Measurements from ENCODE around the gene UGT1A3. TPM values are rescaled to one million over a fixed set of nuclear protein-coding genes. Genes with fewer than 3 reads are reported as not detected.

Gene UGT1A3
- total RNA-seq, 1 experiment from 2014 or later = not detected

DNA sequence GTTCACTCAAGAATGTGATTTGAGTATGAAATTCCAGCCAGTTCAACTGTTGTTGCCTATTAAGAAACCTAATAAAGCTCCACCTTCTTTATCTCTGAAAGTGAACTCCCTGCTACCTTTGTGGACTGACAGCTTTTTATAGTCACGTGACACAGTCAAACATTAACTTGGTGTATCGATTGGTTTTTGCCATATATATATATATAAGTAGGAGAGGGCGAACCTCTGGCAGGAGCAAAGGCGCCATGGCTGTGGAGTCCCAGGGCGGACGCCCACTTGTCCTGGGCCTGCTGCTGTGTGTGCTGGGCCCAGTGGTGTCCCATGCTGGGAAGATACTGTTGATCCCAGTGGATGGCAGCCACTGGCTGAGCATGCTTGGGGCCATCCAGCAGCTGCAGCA is 31.2 kb downstream of the UGT1A3 start, which contains the start of gene UGT1A1:
UGT1A1 (plus strand) TSS at position 228 of the 400 bp plus-strand sequence; CDS start at position 246, 18 bp downstream.
- DNase-seq = no peak
- no peak within 1 kb of the TSS for H3K4me3 ChIP-seq (ENCODE audit: insufficient read depth, low read depth, low read length)
- no peaks in the 10 kb centered on the region for H3K36me3 ChIP-seq (replicated peaks; ENCODE audit: control insufficient read depth, insufficient read depth, low read length)
- H3K27me3 ChIP-seq (ENCODE audit: control insufficient read depth, insufficient read depth, low read length) = no peaks in the 10 kb centered on the region

DNA sequence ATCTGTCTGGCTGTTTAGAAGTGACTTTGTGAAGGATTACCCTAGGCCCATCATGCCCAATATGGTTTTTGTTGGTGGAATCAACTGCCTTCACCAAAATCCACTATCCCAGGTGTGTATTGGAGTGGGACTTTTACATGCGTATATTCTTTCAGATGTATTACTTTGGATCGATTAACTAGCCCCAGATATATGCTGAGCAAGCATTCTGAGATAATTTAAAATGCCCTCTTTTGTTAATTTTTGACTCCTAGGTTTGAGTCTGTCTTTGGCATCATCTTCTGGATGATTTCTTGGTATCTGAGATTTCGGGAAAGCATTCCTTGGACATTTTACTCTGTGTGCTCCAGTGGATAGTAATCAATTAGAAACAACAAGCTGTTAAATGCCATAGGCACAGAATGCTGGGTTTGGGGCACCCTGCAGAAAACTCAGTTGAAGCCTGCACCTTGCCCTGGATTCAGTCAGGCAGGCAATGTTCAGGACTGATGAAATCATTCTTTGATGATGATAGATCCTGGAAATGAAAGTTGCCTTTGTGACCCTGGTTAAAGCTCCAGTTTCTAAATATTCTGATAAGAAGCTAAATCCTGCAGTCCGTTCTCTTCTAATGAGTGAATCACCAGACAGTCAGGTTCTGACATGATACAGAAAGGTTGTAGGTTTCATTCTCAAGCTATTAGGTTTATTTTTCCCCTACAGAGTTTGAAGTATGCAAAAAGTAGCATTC is 32.4 kb downstream of the UGT1A3 start:
- DNase-seq = no peak
- no peaks in the 10 kb centered on the region for H3K36me3 ChIP-seq (replicated peaks; ENCODE audit: control insufficient read depth, insufficient read depth, low read length)
- H3K27me3 ChIP-seq (ENCODE audit: control insufficient read depth, insufficient read depth, low read length) = no peaks in the 10 kb centered on the region
- H3K4me3 ChIP-seq (ENCODE audit: insufficient read depth, low read depth, low read length) = no peak overlapping the region

DNA sequence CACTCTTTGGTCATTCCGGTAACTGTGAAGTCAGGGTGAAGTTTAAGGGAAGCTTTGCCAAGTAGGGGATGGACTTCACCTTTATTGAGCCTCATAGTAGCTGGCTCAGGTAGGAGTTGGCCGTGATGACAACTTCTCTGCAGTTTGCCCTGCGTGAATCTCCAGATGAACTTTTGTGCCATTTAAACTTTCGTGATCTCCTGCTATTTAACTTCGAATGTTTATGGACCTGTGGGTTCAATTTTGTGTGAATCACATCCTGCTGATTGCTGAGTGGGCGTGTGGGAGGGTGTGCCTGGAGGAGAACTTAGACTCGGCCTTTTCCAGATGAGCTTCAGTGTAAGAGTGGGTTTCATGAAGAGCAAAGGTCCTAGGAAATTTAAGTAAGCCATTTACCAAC is 35.4 kb downstream of the UGT1A3 start:
- H3K36me3 ChIP-seq (replicated peaks; ENCODE audit: control insufficient read depth, insufficient read depth, low read length) = no peaks in the 10 kb centered on the region
- H3K4me3 ChIP-seq (ENCODE audit: insufficient read depth, low read depth, low read length) = no peak overlapping the region
- no peak for DNase-seq
- H3K27me3 ChIP-seq (ENCODE audit: control insufficient read depth, insufficient read depth, low read length) = no peaks in the 10 kb centered on the region

DNA sequence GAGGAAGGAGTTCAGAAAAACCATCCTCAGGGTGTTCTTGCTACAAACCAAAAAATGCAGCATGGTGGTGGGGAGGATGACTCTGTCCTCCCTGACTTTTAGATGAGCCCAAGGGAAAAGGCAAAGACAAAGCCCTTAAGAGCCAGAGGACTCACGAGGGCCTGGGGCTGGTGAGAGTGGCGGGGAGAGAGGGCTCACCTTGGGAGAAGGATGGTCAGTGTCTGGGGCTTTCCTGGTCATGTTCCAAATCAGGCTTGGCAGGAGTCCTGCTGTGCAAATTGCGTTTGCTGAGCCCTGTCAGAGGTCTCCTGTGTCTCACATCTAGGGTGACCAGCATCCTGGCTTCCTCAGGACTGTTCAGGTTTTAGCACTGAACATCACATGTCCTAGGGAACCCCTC is 35.9 kb downstream of the UGT1A3 start:
- Histone ChIP-seq H3K4me3 (ENCODE audit: insufficient read depth, low read depth, low read length) (no peak overlapping the region), H3K36me3 (replicated peaks; ENCODE audit: control insufficient read depth, insufficient read depth, low read length) (no peaks in the 10 kb centered on the region), H3K27me3 (ENCODE audit: control insufficient read depth, insufficient read depth, low read length) (no peaks in the 10 kb centered on the region)
- no peak for DNase-seq

DNA sequence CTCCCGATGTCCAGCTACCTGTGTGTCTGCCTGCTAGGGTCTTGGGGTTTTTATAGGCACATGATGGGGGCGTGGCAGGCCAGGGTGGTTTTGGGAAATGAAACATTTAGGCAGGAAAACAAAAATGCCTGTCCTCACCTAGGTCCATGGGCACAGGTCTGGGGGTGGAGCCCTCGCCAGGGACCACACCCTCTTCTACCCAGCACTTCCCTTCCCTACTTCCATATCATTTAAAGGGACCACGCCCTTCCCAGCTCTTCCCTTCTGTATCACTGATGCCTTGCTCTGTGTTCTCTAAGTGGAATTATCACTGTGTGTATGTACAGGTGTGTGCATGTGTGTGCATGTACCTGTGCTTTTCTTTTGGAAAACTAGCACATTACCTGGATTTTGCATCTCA is 37.6 kb downstream of the UGT1A3 start:
- no peaks in the 10 kb centered on the region for H3K36me3 ChIP-seq (replicated peaks; ENCODE audit: control insufficient read depth, insufficient read depth, low read length)
- no peak overlapping the region for H3K4me3 ChIP-seq (ENCODE audit: insufficient read depth, low read depth, low read length)
- no peaks in the 10 kb centered on the region for H3K27me3 ChIP-seq (ENCODE audit: control insufficient read depth, insufficient read depth, low read length)
- DNase-seq = no peak

DNA sequence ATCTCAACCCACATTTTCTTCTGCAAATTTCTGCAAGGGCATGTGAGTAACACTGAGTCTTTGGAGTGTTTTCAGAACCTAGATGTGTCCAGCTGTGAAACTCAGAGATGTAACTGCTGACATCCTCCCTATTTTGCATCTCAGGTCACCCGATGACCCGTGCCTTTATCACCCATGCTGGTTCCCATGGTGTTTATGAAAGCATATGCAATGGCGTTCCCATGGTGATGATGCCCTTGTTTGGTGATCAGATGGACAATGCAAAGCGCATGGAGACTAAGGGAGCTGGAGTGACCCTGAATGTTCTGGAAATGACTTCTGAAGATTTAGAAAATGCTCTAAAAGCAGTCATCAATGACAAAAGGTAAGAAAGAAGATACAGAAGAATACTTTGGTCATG is 39.2 kb downstream of the UGT1A3 start:
- no peaks in the 10 kb centered on the region for H3K36me3 ChIP-seq (replicated peaks; ENCODE audit: control insufficient read depth, insufficient read depth, low read length)
- no peak for DNase-seq
- H3K4me3 ChIP-seq (ENCODE audit: insufficient read depth, low read depth, low read length) = no peak overlapping the region
- H3K27me3 ChIP-seq (ENCODE audit: control insufficient read depth, insufficient read depth, low read length) = no peaks in the 10 kb centered on the region

DNA sequence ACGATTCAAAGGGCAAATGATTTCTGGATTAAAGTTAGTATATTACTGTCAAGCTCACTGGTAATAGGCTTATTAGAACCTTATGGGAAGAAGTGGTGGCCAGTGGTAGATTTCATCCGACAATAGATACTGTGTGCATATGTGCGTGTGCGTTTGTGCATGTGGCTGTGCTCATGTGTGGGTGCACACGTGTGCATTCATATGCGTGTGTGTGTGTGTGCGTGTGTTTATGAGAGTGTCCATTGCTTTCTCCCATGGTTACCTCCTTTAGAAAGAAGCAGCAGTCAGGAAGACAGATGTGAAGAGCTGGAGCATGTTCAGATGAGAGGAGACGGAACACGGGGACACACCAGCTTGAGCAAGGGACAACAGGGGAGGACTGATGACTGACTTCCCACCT is 40.4 kb downstream of the UGT1A3 start:
- DNase-seq = no peak
- H3K4me3 ChIP-seq (ENCODE audit: insufficient read depth, low read depth, low read length) = no peak overlapping the region
- H3K27me3 ChIP-seq (ENCODE audit: control insufficient read depth, insufficient read depth, low read length) = no peaks in the 10 kb centered on the region
- H3K36me3 ChIP-seq (replicated peaks; ENCODE audit: control insufficient read depth, insufficient read depth, low read length) = no peaks in the 10 kb centered on the region

DNA sequence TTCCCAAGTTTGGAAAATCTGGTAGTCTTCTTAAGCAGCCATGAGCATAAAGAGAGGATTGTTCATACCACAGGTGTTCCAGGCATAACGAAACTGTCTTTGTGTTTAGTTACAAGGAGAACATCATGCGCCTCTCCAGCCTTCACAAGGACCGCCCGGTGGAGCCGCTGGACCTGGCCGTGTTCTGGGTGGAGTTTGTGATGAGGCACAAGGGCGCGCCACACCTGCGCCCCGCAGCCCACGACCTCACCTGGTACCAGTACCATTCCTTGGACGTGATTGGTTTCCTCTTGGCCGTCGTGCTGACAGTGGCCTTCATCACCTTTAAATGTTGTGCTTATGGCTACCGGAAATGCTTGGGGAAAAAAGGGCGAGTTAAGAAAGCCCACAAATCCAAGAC is 43.3 kb downstream of the UGT1A3 start:
- H3K4me3 ChIP-seq (ENCODE audit: insufficient read depth, low read depth, low read length) = no peak overlapping the region
- no peaks in the 10 kb centered on the region for H3K27me3 ChIP-seq (ENCODE audit: control insufficient read depth, insufficient read depth, low read length)
- DNase-seq = no peak
- H3K36me3 ChIP-seq (replicated peaks; ENCODE audit: control insufficient read depth, insufficient read depth, low read length) = no peaks in the 10 kb centered on the region

DNA sequence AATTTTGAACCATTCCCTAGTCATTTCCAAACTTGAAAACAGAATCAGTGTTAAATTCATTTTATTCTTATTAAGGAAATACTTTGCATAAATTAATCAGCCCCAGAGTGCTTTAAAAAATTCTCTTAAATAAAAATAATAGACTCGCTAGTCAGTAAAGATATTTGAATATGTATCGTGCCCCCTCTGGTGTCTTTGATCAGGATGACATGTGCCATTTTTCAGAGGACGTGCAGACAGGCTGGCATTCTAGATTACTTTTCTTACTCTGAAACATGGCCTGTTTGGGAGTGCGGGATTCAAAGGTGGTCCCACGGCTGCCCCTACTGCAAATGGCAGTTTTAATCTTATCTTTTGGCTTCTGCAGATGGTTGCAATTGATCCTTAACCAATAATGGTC is 43.7 kb downstream of the UGT1A3 start:
- no peaks in the 10 kb centered on the region for H3K27me3 ChIP-seq (ENCODE audit: control insufficient read depth, insufficient read depth, low read length)
- no peak for DNase-seq
- H3K4me3 ChIP-seq (ENCODE audit: insufficient read depth, low read depth, low read length) = no peak overlapping the region
- H3K36me3 ChIP-seq (replicated peaks; ENCODE audit: control insufficient read depth, insufficient read depth, low read length) = no peaks in the 10 kb centered on the region

DNA sequence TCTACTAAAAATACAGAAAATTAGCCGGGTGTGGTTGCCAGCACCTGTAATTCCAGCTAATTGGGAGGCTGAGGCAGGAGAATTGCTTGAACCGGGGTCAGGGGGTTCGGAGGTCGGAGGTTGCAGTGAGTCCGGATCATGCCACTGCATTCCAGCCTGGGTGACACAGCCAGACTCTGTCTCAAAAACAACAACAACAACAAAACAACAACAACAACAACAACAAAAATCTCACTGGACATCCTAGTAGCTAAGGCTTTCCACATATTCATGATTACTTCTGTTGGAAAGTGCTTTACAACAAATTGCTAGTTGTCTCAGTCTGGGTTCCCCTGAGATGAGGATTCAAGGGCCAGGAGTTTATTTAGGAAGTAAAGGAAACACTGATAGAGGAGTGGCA is 45.0 kb downstream of the UGT1A3 start:
- H3K36me3 ChIP-seq (replicated peaks; ENCODE audit: control insufficient read depth, insufficient read depth, low read length) = no peaks in the 10 kb centered on the region

DNA sequence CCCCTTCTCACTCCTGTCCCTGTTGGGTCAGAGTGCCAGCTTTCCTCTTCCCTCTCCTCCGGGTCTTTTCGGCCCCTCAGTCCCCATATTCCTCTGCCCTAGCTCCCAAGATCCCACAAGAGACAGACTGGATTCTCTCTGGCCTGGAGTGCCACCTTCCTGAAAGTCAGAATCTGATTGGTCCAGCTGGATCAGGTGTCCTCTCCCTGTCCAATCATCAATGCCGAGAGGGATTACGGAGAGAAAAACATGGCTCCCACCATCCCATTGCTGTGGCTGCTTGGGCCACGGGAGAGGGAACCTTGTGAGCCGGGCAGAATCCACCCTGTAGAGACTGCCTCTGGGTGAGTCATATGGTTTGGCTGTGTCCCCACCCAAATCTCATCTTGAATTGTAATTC is 46.6 kb downstream of the UGT1A3 start:
- Histone ChIP-seq H3K27me3 (ENCODE audit: control insufficient read depth, insufficient read depth, low read length) (no peaks in the 10 kb centered on the region), H3K36me3 (replicated peaks; ENCODE audit: control insufficient read depth, insufficient read depth, low read length) (no peaks in the 10 kb centered on the region), H3K4me3 (ENCODE audit: insufficient read depth, low read depth, low read length) (no peak overlapping the region)
- DNase-seq = no peak

More for the DNA sequence above, 45.0 kb downstream of the UGT1A3 start:
- H3K27me3 ChIP-seq (ENCODE audit: control insufficient read depth, insufficient read depth, low read length) = no peaks in the 10 kb centered on the region
- no peak overlapping the region for H3K4me3 ChIP-seq (ENCODE audit: insufficient read depth, low read depth, low read length)
- DNase-seq = no peak

DNA sequence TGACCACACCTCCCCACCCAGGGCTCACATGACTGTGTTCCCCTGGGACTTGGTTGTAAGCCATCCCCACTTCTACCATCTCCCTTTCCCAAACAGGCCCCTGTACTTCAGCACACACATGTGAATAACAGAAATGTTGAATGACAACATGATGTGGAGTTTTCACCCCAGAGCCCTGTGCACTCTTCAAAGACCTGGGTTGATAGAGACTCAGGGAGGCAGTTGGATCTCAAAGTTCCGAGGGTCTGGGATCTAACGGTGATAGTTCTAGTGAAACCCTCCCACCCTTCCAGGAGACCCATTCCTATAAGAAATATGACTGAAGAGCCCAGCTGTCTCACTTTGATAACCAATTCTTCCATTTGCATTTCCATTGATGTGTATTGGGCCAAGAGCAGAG is 49.2 kb downstream of the UGT1A3 start, which contains the start of gene MROH2A:
MROH2A (plus strand) TSS at position 301 of the 400 bp plus-strand sequence. CDS start 1,029 bp downstream, outside the sequence.
- no peaks in the 10 kb centered on the region for H3K27me3 ChIP-seq (ENCODE audit: control insufficient read depth, insufficient read depth, low read length)
- H3K36me3 ChIP-seq (replicated peaks; ENCODE audit: control insufficient read depth, insufficient read depth, low read length) = no peaks in the 10 kb centered on the region
- DNase-seq = no peak
- H3K4me3 ChIP-seq (ENCODE audit: insufficient read depth, low read depth, low read length) = no peak within 1 kb of the TSS

DNA sequence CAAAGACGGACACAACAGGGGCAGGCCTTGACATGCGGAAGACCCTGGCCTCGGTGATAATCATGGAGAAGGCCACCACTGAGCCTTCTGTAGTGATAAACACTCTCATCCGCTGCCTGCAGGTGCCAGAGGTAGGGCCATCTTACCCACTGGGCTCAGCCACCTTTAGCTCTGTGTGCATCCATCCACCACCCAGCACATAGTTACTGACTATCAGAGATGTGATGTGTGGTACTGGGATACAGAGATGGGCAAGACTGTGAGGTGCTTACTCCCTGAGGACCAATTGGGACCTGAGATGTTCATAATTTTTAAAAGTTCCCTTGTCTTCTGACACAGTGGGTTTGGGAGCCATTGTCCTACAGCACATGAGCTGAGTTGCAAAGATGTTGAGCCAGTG is 50.9 kb downstream of the UGT1A3 start:
- no peak for DNase-seq
- H3K27me3 ChIP-seq (ENCODE audit: control insufficient read depth, insufficient read depth, low read length) = no peaks in the 10 kb centered on the region
- H3K36me3 ChIP-seq (replicated peaks; ENCODE audit: control insufficient read depth, insufficient read depth, low read length) = no peaks in the 10 kb centered on the region
- no peak overlapping the region for H3K4me3 ChIP-seq (ENCODE audit: insufficient read depth, low read depth, low read length)

DNA sequence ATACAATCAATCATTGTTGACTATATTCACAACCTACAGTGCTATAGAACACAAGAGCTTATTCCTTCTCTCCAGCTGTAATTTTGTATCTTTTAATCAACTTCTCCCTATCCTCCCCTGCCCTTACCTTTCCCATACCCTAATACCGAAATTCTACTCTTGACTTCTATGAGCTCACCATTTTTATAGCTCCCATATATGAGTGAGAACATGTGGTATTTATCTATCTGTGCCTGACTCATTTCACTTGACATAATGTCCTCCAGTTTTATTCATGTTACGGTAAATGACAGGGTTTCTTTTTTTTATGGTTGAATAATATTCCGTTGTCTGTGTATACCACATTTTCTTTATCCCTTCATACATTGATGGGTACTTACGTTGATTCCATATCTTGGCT is 51.9 kb downstream of the UGT1A3 start:
- Histone ChIP-seq H3K36me3 (replicated peaks; ENCODE audit: control insufficient read depth, insufficient read depth, low read length) (no peaks in the 10 kb centered on the region), H3K4me3 (ENCODE audit: insufficient read depth, low read depth, low read length) (no peak overlapping the region), H3K27me3 (ENCODE audit: control insufficient read depth, insufficient read depth, low read length) (no peaks in the 10 kb centered on the region)
- no peak for DNase-seq

DNA sequence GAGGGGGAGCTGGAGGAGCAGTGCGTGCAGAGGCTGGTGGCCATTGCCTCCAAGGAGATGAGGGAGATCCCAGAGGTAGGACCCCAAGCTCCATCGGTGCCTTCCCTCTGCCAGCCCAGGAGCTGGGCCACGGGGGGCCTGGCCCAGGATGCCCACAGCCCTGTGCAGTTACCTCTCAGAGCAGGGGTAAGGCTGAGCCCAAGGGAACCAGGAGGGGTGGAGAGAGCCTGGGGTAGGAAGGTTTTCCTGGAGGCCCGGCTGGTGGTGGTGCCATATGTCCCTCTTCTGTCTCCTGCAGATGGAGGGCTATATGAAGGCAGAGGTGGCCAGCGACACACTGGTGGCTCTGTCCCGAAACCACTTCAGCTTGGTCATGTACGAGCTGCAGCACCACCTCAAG is 60.7 kb downstream of the UGT1A3 start:
- no peak overlapping the region for H3K4me3 ChIP-seq (ENCODE audit: insufficient read depth, low read depth, low read length)
- H3K27me3 ChIP-seq (ENCODE audit: control insufficient read depth, insufficient read depth, low read length) = no peaks in the 10 kb centered on the region
- no peaks in the 10 kb centered on the region for H3K36me3 ChIP-seq (replicated peaks; ENCODE audit: control insufficient read depth, insufficient read depth, low read length)
- no peak for DNase-seq

Measured in H7 (cell line).